ENCODE measurements around the gene KDM7A. TPM values are rescaled to one million over a fixed set of nuclear protein-coding genes. Genes with fewer than 3 reads are reported as not detected.

KDM7A gene
- total and polyA plus RNA-seq, 10 of the 15 experiments (the other 5 are each of a cell fraction or from before 2014, with no cell fraction given), result 0.07 to 0.96 (median 0.74) TPM

- in situ Hi-C loops (cut with MboI) (no loop called here), intact Hi-C loops (cut with micrococcal nuclease; ENCODE audit: unreplicated experiment) (loop anchor here (1.0 to 5.0 kb wide), 6 partner anchors 35 to 302 kb away; partner anchors contain the start of gene MKRN1)
- Histone ChIP-seq H3K36me3 (ENCODE audit: control insufficient read depth in 2 of 2, insufficient read depth in 2 of 2, low read length in 1 of 2) (no peaks in the 10 kb centered on the region), H3K4me1 (ENCODE audit: control insufficient read depth, insufficient read depth, low read length) (0 out of 2 replicates have a peak, but pooled peaks cover 4% of the 10 kb centered on the region), H3K9ac (ENCODE audit: control insufficient read depth, insufficient read depth, low read length) (peak overlapping the region; percentile 60), H3K27ac (ENCODE audit: control insufficient read depth, insufficient read depth) (no peak overlapping the region), H2AFZ (ENCODE audit: control insufficient read depth, low read depth, low read length) (peak overlapping the region; percentile 56), H3K79me2 (ENCODE audit: control insufficient read depth, insufficient read depth, low read length) (no peaks in the 10 kb centered on the region), H3K4me3 (peak overlapping the region; percentile 77), H3K9me3 (replicated peaks; ENCODE audit: control insufficient read depth, insufficient read depth, low read length) (peaks cover 3% of the 10 kb centered on the region; the same call in 2 of the 3 replicates), H4K20me1 (ENCODE audit: control insufficient read depth, insufficient read depth) (no peaks in the 10 kb centered on the region), H3K27me3 (replicated peaks in 1 of 2; ENCODE audit: control insufficient read depth in 2 of 2, insufficient read depth in 2 of 2, low read length in 1 of 2) (peaks cover 0 to 4% of the 10 kb centered on the region in 2 experiments; a peak in 2 of 4 replicates), H3K4me2 (ENCODE audit: control insufficient read depth, insufficient read depth) (peak overlapping the region; percentile 84)
- BruUV-seq (replicated peaks), result no TSS peak
- peak; percentile 84 for DNase-seq (ENCODE audit: low read depth, low spot score)
- RAD21 ChIA-PET (ENCODE audit: unreplicated experiment), result interaction anchor here (0.7 to 0.8 kb wide), 2 partner anchors 148 to 301 kb away, joined by 3 read pairs; no protein-coding TSS in a partner anchor
- SMC1A ChIA-PET (ENCODE audit: uncharacterized antibody, unreplicated experiment), result interaction anchor here (1.4 kb wide), 1 partner anchor 34 kb away, joined by 3 read pairs; no protein-coding TSS in a partner anchor
- FAIRE-seq, result peak; percentile 97
- peak; percentile 77 for ATAC-seq
- whole genome bisulfite sequencing (ENCODE audit: insufficient coverage, insufficient replicate concordance, low lambda C conversion rate, missing lambda C conversion rate), result under 1% methylated on average over 72 of the region's 72 CpGs
- CTCF ChIA-PET, result interaction anchor here (1.0 kb wide), 1 partner anchor 150 kb away, joined by 3 read pairs; no protein-coding TSS in a partner anchor
- POLR2A ChIA-PET, result interaction anchor here (0.6 to 0.8 kb wide), 2 partner anchors 114 to 1221 kb away, joined by 3 read pairs; no protein-coding TSS in a partner anchor
- 0 out of 2 replicates have a peak, but pooled peaks have one; percentile 26 for TF ChIP-seq EED (IDR thresholded peaks at IDR 0.05; ENCODE audit: low read depth)
- TF ChIP-seq LARP7 (IDR thresholded peaks at IDR 0.05), result peak; percentile 77; the same call in 1 of the 2 replicates
- TF ChIP-seq FOXM1 (IDR thresholded peaks at IDR 0.05; ENCODE audit: low read depth, low read length), result 0 out of 2 replicates have a peak, but pooled peaks have one; percentile 16
- peak; percentile 60; the same call in 1 of the 2 replicates for TF ChIP-seq CBX5 (IDR thresholded peaks at IDR 0.05; ENCODE audit: low read depth)
- TF ChIP-seq, protein P1, sequence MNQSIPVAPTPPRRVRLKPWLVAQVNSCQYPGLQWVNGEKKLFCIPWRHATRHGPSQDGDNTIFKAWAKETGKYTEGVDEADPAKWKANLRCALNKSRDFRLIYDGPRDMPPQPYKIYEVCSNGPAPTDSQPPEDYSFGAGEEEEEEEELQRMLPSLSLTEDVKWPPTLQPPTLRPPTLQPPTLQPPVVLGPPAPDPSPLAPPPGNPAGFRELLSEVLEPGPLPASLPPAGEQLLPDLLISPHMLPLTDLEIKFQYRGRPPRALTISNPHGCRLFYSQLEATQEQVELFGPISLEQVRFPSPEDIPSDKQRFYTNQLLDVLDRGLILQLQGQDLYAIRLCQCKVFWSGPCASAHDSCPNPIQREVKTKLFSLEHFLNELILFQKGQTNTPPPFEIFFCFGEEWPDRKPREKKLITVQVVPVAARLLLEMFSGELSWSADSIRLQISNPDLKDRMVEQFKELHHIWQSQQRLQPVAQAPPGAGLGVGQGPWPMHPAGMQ (IDR thresholded peaks at IDR 0.05; ENCODE audit: borderline replicate concordance), result 0 out of 2 replicates have a peak, but pooled peaks have one; percentile 20
- TF ChIP-seq RAD21 (IDR thresholded peaks at IDR 0.05; ENCODE audit: insufficient read depth, low read depth, low read length), result peak; percentile 97
- TF ChIP-seq SMC3 (IDR thresholded peaks at IDR 0.05; ENCODE audit: borderline replicate concordance, low read length), result peak; percentile 88
- TF ChIP-seq RELA (IDR thresholded peaks at IDR 0.05; ENCODE audit: borderline replicate concordance, partially characterized antibody), result no peak
- peak; percentile 60; the same call in 1 of the 2 replicates for TF ChIP-seq NBN (IDR thresholded peaks at IDR 0.05)
- peak; percentile 62; the same call in 1 of the 2 replicates for TF ChIP-seq CBFB (IDR thresholded peaks at IDR 0.05; ENCODE audit: low read depth)
- 0 out of 2 replicates have a peak, but pooled peaks have one; percentile 27 for TF ChIP-seq RB1 (IDR thresholded peaks at IDR 0.05; ENCODE audit: borderline replicate concordance)
- TF ChIP-seq EGR1 (IDR thresholded peaks at IDR 0.05; ENCODE audit: borderline replicate concordance in 1 of 2, low read depth in 2 of 2, low read length in 2 of 2), result peak in 1 of 2 experiments; percentile 77; a peak in 1 of 3 replicates
- TF ChIP-seq MXI1 (IDR thresholded peaks at IDR 0.05; ENCODE audit: low read depth, low read length), result peak; percentile 76
- TF ChIP-seq POLR2A (IDR thresholded peaks at IDR 0.05; ENCODE audit: low read depth, low read length), result peak; percentile 55
- peak; percentile 23; the same call in 1 of the 2 replicates for TF ChIP-seq ZNF207 (IDR thresholded peaks at IDR 0.05; ENCODE audit: borderline replicate concordance)
- 0 out of 2 replicates have a peak, but pooled peaks have one; percentile 10 for TF ChIP-seq GABPA (IDR thresholded peaks at IDR 0.05; ENCODE audit: low read depth)
- peak; percentile 67 to 90 for TF ChIP-seq SRF (IDR thresholded peaks at IDR 0.05; ENCODE audit: low read depth in 2 of 2, low read length in 2 of 2)
- peak; percentile 69 to 71; a peak in 2 of 4 replicates for TF ChIP-seq BHLHE40 (IDR thresholded peaks at IDR 0.05; ENCODE audit: borderline replicate concordance in 1 of 2, low read depth in 2 of 2, low read length in 1 of 2)
- TF ChIP-seq, protein P2, sequence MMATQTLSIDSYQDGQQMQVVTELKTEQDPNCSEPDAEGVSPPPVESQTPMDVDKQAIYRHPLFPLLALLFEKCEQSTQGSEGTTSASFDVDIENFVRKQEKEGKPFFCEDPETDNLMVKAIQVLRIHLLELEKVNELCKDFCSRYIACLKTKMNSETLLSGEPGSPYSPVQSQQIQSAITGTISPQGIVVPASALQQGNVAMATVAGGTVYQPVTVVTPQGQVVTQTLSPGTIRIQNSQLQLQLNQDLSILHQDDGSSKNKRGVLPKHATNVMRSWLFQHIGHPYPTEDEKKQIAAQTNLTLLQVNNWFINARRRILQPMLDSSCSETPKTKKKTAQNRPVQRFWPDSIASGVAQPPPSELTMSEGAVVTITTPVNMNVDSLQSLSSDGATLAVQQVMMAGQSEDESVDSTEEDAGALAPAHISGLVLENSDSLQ (IDR thresholded peaks at IDR 0.05), result peak; percentile 98
- 0 out of 4 replicates have a peak, but pooled peaks of 1 of the 2 experiments have one; percentile 31 for TF ChIP-seq IKZF2 (IDR thresholded peaks at IDR 0.05)
These were observed 1.3 kb downstream of the KDM7A start for GRCh38 chr7:140175221-140176121.

All from GM12878 (cell line).